GM23338 (cell line): Measurements from ENCODE around the gene ADSS1. TPM values are rescaled to one million over a fixed set of nuclear protein-coding genes. Genes with fewer than 3 reads are reported as not detected.

Experiments used
- ATAC-seq: fragments of 200-7000 bp; cut with Tn5 transposase; 3 replicates; pipeline ENCODE4 v1.9.1; 2020
- DNase-seq: peaks from one replicate; pipeline ENCODE4 v3.0.0-alpha.2; 2015; ENCODE audit warnings: low spot score
- H2AFZ ChIP-seq: fragments of 200-600 bp; sonication (generic); 2 replicates; pipeline ENCODE4 v1.8.0; 2016; ENCODE audit warnings: antibody characterized with exemption, mild to moderate bottlenecking, moderate library complexity
- H3F3A ChIP-seq: fragments of 200-600 bp; sonication (generic); replicated peaks from 2 replicates; pipeline ENCODE4 v1.8.0; 2017; ENCODE audit warnings: antibody characterized with exemption, mixed run types, low read depth
- H3K27ac ChIP-seq: fragments of 200-600 bp; sonication (generic); 2 replicates; pipeline ENCODE4 v1.6.1; 2016; ENCODE audit warnings: low read depth
- H3K27me3 ChIP-seq: fragments of 200-600 bp; sonication (generic); 2 replicates; pipeline ENCODE4 v1.8.0; 2016; ENCODE audit warnings: mild to moderate bottlenecking, mixed run types, moderate library complexity; ENCODE audit not compliant: insufficient read depth
- H3K36me3 ChIP-seq: fragments of 200-600 bp; sonication (generic); 2 replicates; pipeline ENCODE4 v1.8.0; 2016; ENCODE audit warnings: mild to moderate bottlenecking; ENCODE audit not compliant: insufficient read depth
- H3K4me1 ChIP-seq: fragments of 200-600 bp; sonication (generic); 2 replicates; pipeline ENCODE4 v1.8.0; 2016; ENCODE audit warnings: mild to moderate bottlenecking, moderate library complexity; ENCODE audit not compliant: insufficient read depth
- H3K4me2 ChIP-seq: fragments of 200-600 bp; sonication (generic); 2 replicates; pipeline ENCODE4 v1.7.1; 2017; ENCODE audit warnings: mixed run types
- H3K4me3 ChIP-seq: fragments of 200-600 bp; sonication (generic); 2 replicates; pipeline ENCODE4 v1.6.1; 2016; ENCODE audit warnings: mixed run types
- H3K79me2 ChIP-seq: fragments of 200-600 bp; sonication (generic); replicated peaks from 2 replicates; pipeline ENCODE4 v1.8.0; 2017; ENCODE audit warnings: mild to moderate bottlenecking; ENCODE audit not compliant: insufficient read depth
- H3K9me2 ChIP-seq: fragments of 200-600 bp; sonication (generic); 2 replicates; pipeline ENCODE4 v1.8.0; 2017; ENCODE audit not compliant: insufficient read depth
- H4K20me1 ChIP-seq: fragments of 200-600 bp; sonication (generic); replicated peaks from 2 replicates; pipeline ENCODE4 v1.8.0; 2017; ENCODE audit warnings: mild to moderate bottlenecking; ENCODE audit not compliant: insufficient read depth
- H3K27ac Mint-ChIP-seq: 2 replicates; pipeline ENCODE4 v1.8.0; 2020; ENCODE audit warnings: inconsistent platforms, mild to moderate bottlenecking, moderate library complexity, mixed read lengths
- H3K27me3 Mint-ChIP-seq: 3 replicates; pipeline ENCODE4 v1.8.0; 2022; ENCODE audit warnings: low read depth, mild to moderate bottlenecking, moderate library complexity, mixed read lengths, inconsistent platforms; ENCODE audit not compliant: insufficient read depth, poor library complexity
- H3K36me3 Mint-ChIP-seq: 3 replicates; pipeline ENCODE4 v1.8.0; 2021; ENCODE audit warnings: low read depth, mild to moderate bottlenecking, inconsistent platforms, moderate library complexity, mixed read lengths
- H3K4me1 Mint-ChIP-seq: 3 replicates; pipeline ENCODE4 v1.8.0; 2020; ENCODE audit warnings: mild to moderate bottlenecking, inconsistent platforms, mixed read lengths
- H3K4me3 Mint-ChIP-seq: 3 replicates; pipeline ENCODE4 v1.8.0; 2021; ENCODE audit warnings: moderate library complexity, mild to moderate bottlenecking, inconsistent platforms, mixed read lengths
- H3K9me3 Mint-ChIP-seq: 3 replicates; pipeline ENCODE4 v1.8.0; 2020; ENCODE audit warnings: moderate library complexity, mild to moderate bottlenecking, inconsistent platforms, mixed read lengths
- CREB1 ChIP-seq: fragments of 250-450 bp; sonication (Bioruptor Pico); IDR thresholded peaks from 2 replicates; pipeline ENCODE4 v1.5.0; 2020; ENCODE audit warnings: low read depth, mild to moderate bottlenecking, moderate library complexity
- CTCF ChIP-seq, 2 experiments: fragments of 200-600 bp in 1 of 2; sonication (generic) in 1 of 2; conservative IDR thresholded peaks; 2 replicates each; pipeline versions ENCODE4 v1.5.1 to v1.6.1; 2016 to 2017; ENCODE audit warnings: antibody characterized with exemption in 2 of 2, low read depth in 2 of 2, mild to moderate bottlenecking in 2 of 2, moderate library complexity in 1 of 2
- ETS1 ChIP-seq: IDR thresholded peaks from 2 replicates; pipeline ENCODE4 v1.6.1; 2016; ENCODE audit warnings: antibody characterized with exemption
- EZH2phosphoT487 ChIP-seq: fragments of 200-600 bp; sonication (generic); IDR thresholded peaks from one replicate; pipeline ENCODE4 v1.8.1; 2018; ENCODE audit warnings: antibody characterized with exemption; ENCODE audit not compliant: unreplicated experiment
- JUNB ChIP-seq: IDR thresholded peaks from one replicate; pipeline ENCODE4 v1.6.1; 2016; ENCODE audit warnings: antibody characterized with exemption; ENCODE audit not compliant: unreplicated experiment
- NANOG ChIP-seq: IDR thresholded peaks from 2 replicates; pipeline ENCODE4 v1.6.1; 2016; ENCODE audit warnings: antibody characterized with exemption, borderline replicate concordance
- REST ChIP-seq: IDR thresholded peaks from one replicate; pipeline ENCODE4 v1.6.1; 2018; ENCODE audit warnings: antibody characterized with exemption; ENCODE audit not compliant: unreplicated experiment
- STAT1 ChIP-seq: IDR thresholded peaks from one replicate; pipeline ENCODE4 v1.6.1; 2016; ENCODE audit warnings: antibody characterized with exemption; ENCODE audit not compliant: unreplicated experiment
- ZNF114 ChIP-seq: fragments of 250-450 bp; sonication (Bioruptor Pico); IDR thresholded peaks from 2 replicates; pipeline ENCODE4 v1.5.0; 2020; ENCODE audit warnings: mild to moderate bottlenecking, moderate library complexity
- ZNF331 ChIP-seq: fragments of 250-450 bp; sonication (Bioruptor Pico); IDR thresholded peaks from 2 replicates; pipeline ENCODE4 v1.5.0; 2020; ENCODE audit warnings: low read depth, mild to moderate bottlenecking, moderate library complexity
- ZNF462 ChIP-seq: fragments of 250-450 bp; sonication (Bioruptor Pico); IDR thresholded peaks from 2 replicates; pipeline ENCODE4 v1.5.0; 2020; ENCODE audit warnings: mild to moderate bottlenecking, moderate library complexity
- polyA plus RNA-seq: library from polyadenylated mRNA; unstranded; fragments of >200 nt; fragmentation: Nextera tagmentation; extraction: Ambion mirVana; gene quantifications from 2 replicates; pipeline ENCODE4 v1.2.1, GENCODE V29; 2016
- total RNA-seq: library from RNA; depleted of rRNA; stranded (reverse); fragments of >200 nt; shearing (Covaris generic); gene quantifications from 2 replicates; pipeline ENCODE4 v1.2.3, GENCODE V29; 2014

Gene ADSS1
- total and polyA plus RNA-seq, 2 experiments from 2014 or later: 9.5 to 11.6 TPM

GRCh38 chr14:104703269-104703668 lies 20.8 kb upstream of the ADSS1 start:
- Histone ChIP-seq H3F3A (0 out of 2 replicates have a peak, but pooled peaks cover 2% of the 10 kb centered on the region), H3K27ac (no peak overlapping the region), H3K27me3 (no peaks in the 10 kb centered on the region), H3K79me2 (no peaks in the 10 kb centered on the region), H3K9me2 (no peaks in the 10 kb centered on the region), H3K4me3 (no peak overlapping the region), H3K4me2 (no peak overlapping the region), H3K4me1 (peaks cover 12% of the 10 kb centered on the region; the same call in 1 of the 2 replicates), H2AFZ (no peak overlapping the region), H4K20me1 (no peaks in the 10 kb centered on the region; the same call in 1 of the 2 replicates), H3K36me3 (peaks cover 12% of the 10 kb centered on the region; the same call in 1 of the 2 replicates)
- no peak overlapping the region for H3K4me3 Mint-ChIP-seq
- DNase-seq: no peak
- H3K27me3 Mint-ChIP-seq: peaks cover 9% of the 10 kb centered on the region
- peaks cover 33% of the 10 kb centered on the region for H3K36me3 Mint-ChIP-seq
- H3K9me3 Mint-ChIP-seq: peaks cover 19% of the 10 kb centered on the region
- H3K4me1 Mint-ChIP-seq: peaks cover 12% of the 10 kb centered on the region
- no peak for ATAC-seq
- no peak for TF ChIP-seq STAT1
- no peak for TF ChIP-seq ZNF462 (CRISPR knock-in tag)
- no peak for TF ChIP-seq ZNF114 (CRISPR knock-in tag)
- no peak for TF ChIP-seq CTCF (conservative IDR thresholded peaks at IDR 0.05; ENCODE audit: low read depth in 2 of 2)
- TF ChIP-seq JUNB: no peak
- TF ChIP-seq REST: no peak
- TF ChIP-seq ZNF331: no peak
- TF ChIP-seq NANOG: no peak
- TF ChIP-seq EZH2phosphoT487: no peak
- no peak for TF ChIP-seq CREB1 (CRISPR knock-in tag)
- no peak for TF ChIP-seq ETS1
- H3K27ac Mint-ChIP-seq: no peak overlapping the region
